Ishikawa (cell line): Measurements from ENCODE around the gene USP2.

Experiments
- CEBPB ChIP-seq: IDR thresholded peaks from 2 replicates; pipeline ENCODE4 v1.6.1; 2012
- CREB1 ChIP-seq: IDR thresholded peaks from 2 replicates; pipeline ENCODE4 v1.6.1; 2012; ENCODE audit warnings: low read depth
- EGR1 ChIP-seq: IDR thresholded peaks from 2 replicates; pipeline ENCODE4 v1.6.1; 2012
- EP300 ChIP-seq: IDR thresholded peaks from 2 replicates; pipeline ENCODE4 v1.6.1; 2012; ENCODE audit warnings: borderline replicate concordance
- NFIC ChIP-seq: IDR thresholded peaks from 2 replicates; pipeline ENCODE4 v1.6.1; 2012
- RAD21 ChIP-seq: IDR thresholded peaks from 2 replicates; pipeline ENCODE4 v1.6.1; 2012; ENCODE audit warnings: low read depth
- USF1 ChIP-seq: IDR thresholded peaks from 2 replicates; pipeline ENCODE4 v1.6.1; 2012
- YY1 ChIP-seq: IDR thresholded peaks from 2 replicates; pipeline ENCODE4 v1.6.1; 2012; ENCODE audit warnings: low read depth
- TF ChIP-seq, protein P1 (sequence below): IDR thresholded peaks from 2 replicates; pipeline ENCODE4 v1.6.1; 2012; ENCODE audit warnings: low read depth, mild to moderate bottlenecking
- TF ChIP-seq, protein P2 (sequence below): IDR thresholded peaks from 2 replicates; pipeline ENCODE4 v1.6.1; 2012

GRCh38 chr11:119397740-119398139 lies 16.2 kb upstream of the USP2 start:
- TF ChIP-seq EGR1: no peak
- TF ChIP-seq USF1: no peak
- no peak for TF ChIP-seq CREB1
- TF ChIP-seq EP300: no peak
- TF ChIP-seq CEBPB: no peak
- no peak for TF ChIP-seq RAD21
- TF ChIP-seq, protein P1, sequence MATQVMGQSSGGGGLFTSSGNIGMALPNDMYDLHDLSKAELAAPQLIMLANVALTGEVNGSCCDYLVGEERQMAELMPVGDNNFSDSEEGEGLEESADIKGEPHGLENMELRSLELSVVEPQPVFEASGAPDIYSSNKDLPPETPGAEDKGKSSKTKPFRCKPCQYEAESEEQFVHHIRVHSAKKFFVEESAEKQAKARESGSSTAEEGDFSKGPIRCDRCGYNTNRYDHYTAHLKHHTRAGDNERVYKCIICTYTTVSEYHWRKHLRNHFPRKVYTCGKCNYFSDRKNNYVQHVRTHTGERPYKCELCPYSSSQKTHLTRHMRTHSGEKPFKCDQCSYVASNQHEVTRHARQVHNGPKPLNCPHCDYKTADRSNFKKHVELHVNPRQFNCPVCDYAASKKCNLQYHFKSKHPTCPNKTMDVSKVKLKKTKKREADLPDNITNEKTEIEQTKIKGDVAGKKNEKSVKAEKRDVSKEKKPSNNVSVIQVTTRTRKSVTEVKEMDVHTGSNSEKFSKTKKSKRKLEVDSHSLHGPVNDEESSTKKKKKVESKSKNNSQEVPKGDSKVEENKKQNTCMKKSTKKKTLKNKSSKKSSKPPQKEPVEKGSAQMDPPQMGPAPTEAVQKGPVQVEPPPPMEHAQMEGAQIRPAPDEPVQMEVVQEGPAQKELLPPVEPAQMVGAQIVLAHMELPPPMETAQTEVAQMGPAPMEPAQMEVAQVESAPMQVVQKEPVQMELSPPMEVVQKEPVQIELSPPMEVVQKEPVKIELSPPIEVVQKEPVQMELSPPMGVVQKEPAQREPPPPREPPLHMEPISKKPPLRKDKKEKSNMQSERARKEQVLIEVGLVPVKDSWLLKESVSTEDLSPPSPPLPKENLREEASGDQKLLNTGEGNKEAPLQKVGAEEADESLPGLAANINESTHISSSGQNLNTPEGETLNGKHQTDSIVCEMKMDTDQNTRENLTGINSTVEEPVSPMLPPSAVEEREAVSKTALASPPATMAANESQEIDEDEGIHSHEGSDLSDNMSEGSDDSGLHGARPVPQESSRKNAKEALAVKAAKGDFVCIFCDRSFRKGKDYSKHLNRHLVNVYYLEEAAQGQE: no peak
- TF ChIP-seq YY1: no peak
- no peak for TF ChIP-seq NFIC
- TF ChIP-seq, protein P2, sequence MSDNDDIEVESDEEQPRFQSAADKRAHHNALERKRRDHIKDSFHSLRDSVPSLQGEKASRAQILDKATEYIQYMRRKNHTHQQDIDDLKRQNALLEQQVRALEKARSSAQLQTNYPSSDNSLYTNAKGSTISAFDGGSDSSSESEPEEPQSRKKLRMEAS: no peak
